ENCODE results near the gene B3GALNT2.

The B3GALNT2 gene

DNA sequence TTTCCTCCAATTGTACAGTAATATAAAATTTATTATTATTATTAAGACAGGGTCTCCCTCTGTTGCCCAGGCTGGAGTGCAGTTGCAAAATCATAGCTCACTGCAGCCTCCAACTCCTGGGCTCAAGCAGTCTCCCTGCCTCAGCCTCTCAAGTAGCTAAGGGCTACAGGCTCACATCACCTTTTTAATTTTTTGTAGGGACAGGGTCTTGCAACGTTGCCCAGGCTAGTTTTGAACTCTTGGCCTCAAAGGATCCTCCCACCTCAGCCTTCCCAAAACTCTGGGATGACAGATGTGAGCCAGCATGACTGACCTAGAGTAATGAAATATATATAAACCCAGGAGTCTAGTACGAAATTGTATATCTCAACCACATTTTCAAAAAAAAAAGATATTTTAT is 49.2 kb downstream of the B3GALNT2 start:
- Histone ChIP-seq H2BK120ac (ENCODE audit: low read depth, low read length) (no peak overlapping the region), H3K27me3 (ENCODE audit: control insufficient read depth in 1 of 2, insufficient read depth in 1 of 2, low read length in 2 of 2) (no peaks in the 10 kb centered on the region), H3K4me2 (ENCODE audit: low read length, poor library complexity, severe bottlenecking) (no peak overlapping the region), H2AFZ (ENCODE audit: low read depth, low read length) (no peak overlapping the region), H3K4me3 (ENCODE audit: insufficient read depth in 1 of 2, low read depth in 1 of 2, low read length in 2 of 2) (no peak overlapping the region), H4K8ac (ENCODE audit: low read length) (no peak overlapping the region), H3K4me1 (ENCODE audit: control insufficient read depth, insufficient read depth, low read depth, low read length) (no peaks in the 10 kb centered on the region), H3K23ac (ENCODE audit: low read length in 2 of 2) (no peak overlapping the region), H3K18ac (ENCODE audit: low read depth in 1 of 2, low read length in 2 of 2) (no peak overlapping the region), H3K79me1 (replicated peaks; ENCODE audit: low read length, poor library complexity, severe bottlenecking) (peaks cover 4% of the 10 kb centered on the region), H3K27ac (ENCODE audit: low read length, poor library complexity, severe bottlenecking) (no peak overlapping the region), H2BK5ac (ENCODE audit: low read depth, low read length, poor library complexity, severe bottlenecking) (no peak overlapping the region), H4K91ac (ENCODE audit: low read length) (no peak overlapping the region), H2BK12ac (ENCODE audit: low read length in 2 of 2) (no peak overlapping the region), H3K9ac (ENCODE audit: low read length) (no peak overlapping the region), H3K14ac (ENCODE audit: low read length in 2 of 2) (no peak overlapping the region), H2AK5ac (ENCODE audit: low read length, severe bottlenecking) (no peak overlapping the region), H3K36me3 (ENCODE audit: control insufficient read depth in 1 of 2, insufficient read depth in 2 of 2, low read depth in 1 of 2, low read length in 2 of 2) (peaks cover 11 to 49% of the 10 kb centered on the region in 2 experiments), H3K9me3 (ENCODE audit: control insufficient read depth, low read length) (no peaks in the 10 kb centered on the region), H2BK15ac (ENCODE audit: low read depth, poor library complexity, severe bottlenecking) (no peak overlapping the region), H3K4ac (ENCODE audit: low read depth in 1 of 2, low read length in 2 of 2) (no peak overlapping the region)
- no CpG with 5 or more reads among the region's 2 CpGs for WGBS
- no peak for DNase-seq

DNA sequence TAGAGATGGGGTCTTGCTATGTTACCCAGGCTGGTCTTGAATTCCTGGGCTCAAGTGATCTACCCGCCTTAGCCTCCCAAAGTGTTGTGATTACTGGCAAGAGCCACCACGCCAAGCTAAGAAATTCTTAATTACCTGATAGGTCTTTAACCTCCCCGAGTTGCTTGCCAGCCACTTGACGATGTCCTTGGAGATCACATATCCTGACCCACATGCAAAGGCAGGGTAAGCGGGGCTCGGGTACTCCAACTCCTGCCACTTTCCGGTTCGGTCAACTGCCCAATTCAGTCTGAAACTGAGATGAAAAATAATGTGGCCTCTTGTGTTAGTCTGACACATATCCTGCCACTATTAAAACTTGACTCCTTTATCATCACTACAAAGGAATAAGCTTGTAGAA is 50.2 kb downstream of the B3GALNT2 start:
- DNase-seq, result no peak
- H4K91ac ChIP-seq (ENCODE audit: low read length), result no peak overlapping the region
- no peak overlapping the region for H2BK120ac ChIP-seq (ENCODE audit: low read depth, low read length)
- no peak overlapping the region for H3K27ac ChIP-seq (ENCODE audit: low read length, poor library complexity, severe bottlenecking)
- H3K27me3 ChIP-seq (ENCODE audit: control insufficient read depth in 1 of 2, insufficient read depth in 1 of 2, low read length in 2 of 2), result no peaks in the 10 kb centered on the region
- 96% methylated on average over 6 of the region's 8 CpGs for WGBS
- no peak overlapping the region for H2BK15ac ChIP-seq (ENCODE audit: low read depth, poor library complexity, severe bottlenecking)
- no peak overlapping the region for H4K8ac ChIP-seq (ENCODE audit: low read length)
- H2BK12ac ChIP-seq (ENCODE audit: low read length in 2 of 2), result no peak overlapping the region
- no peaks in the 10 kb centered on the region for H3K4me1 ChIP-seq (ENCODE audit: control insufficient read depth, insufficient read depth, low read depth, low read length)
- no peak overlapping the region for H3K4me2 ChIP-seq (ENCODE audit: low read length, poor library complexity, severe bottlenecking)
- no peak overlapping the region for H3K18ac ChIP-seq (ENCODE audit: low read depth in 1 of 2, low read length in 2 of 2)
- no peak overlapping the region for H3K14ac ChIP-seq (ENCODE audit: low read length in 2 of 2)
- H3K9ac ChIP-seq (ENCODE audit: low read length), result no peak overlapping the region
- no peaks in the 10 kb centered on the region for H3K9me3 ChIP-seq (ENCODE audit: control insufficient read depth, low read length)
- H3K23ac ChIP-seq (ENCODE audit: low read length in 2 of 2), result no peak overlapping the region
- H2BK5ac ChIP-seq (ENCODE audit: low read depth, low read length, poor library complexity, severe bottlenecking), result no peak overlapping the region
- peaks cover 13 to 60% of the 10 kb centered on the region in 2 experiments for H3K36me3 ChIP-seq (ENCODE audit: control insufficient read depth in 1 of 2, insufficient read depth in 2 of 2, low read depth in 1 of 2, low read length in 2 of 2)
- H3K4me3 ChIP-seq (ENCODE audit: insufficient read depth in 1 of 2, low read depth in 1 of 2, low read length in 2 of 2), result no peak overlapping the region
- H3K4ac ChIP-seq (ENCODE audit: low read depth in 1 of 2, low read length in 2 of 2), result no peak overlapping the region
- no peak overlapping the region for H2AK5ac ChIP-seq (ENCODE audit: low read length, severe bottlenecking)
- peaks cover 6% of the 10 kb centered on the region for H3K79me1 ChIP-seq (replicated peaks; ENCODE audit: low read length, poor library complexity, severe bottlenecking)
- no peak overlapping the region for H2AFZ ChIP-seq (ENCODE audit: low read depth, low read length)

DNA sequence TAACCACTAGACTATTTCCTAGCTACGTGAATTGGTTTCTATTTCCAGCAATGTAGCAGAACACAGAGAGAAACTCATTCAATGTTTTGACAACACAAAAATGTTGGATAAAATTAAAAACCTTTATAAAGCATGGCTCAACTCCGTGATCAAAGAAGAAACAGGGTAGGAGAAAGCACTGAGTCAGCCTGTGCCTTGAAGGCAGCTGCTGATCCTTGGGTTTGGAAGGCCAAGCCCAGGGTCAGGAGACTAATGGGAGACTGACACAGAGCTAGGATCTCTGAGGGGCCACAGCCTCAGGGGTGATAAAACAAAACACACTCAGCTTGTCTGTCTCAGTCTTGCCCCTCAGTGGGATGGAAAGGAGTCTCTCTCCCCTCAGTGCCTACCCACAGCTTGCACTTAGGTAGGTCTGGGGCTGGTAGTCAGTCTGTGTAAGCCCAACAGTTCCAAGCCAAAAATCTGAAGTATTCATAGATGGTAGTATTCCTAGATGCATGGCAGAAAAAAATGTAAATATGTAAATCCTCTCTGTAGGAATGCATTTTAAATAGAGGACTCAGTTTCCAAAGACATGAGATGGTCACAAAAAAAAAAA is 53.3 kb downstream of the B3GALNT2 start:
- Histone ChIP-seq H3K18ac (ENCODE audit: low read depth in 1 of 2, low read length in 2 of 2) (no peak overlapping the region), H3K23ac (ENCODE audit: low read length in 2 of 2) (no peak overlapping the region), H3K79me1 (replicated peaks; ENCODE audit: low read length, poor library complexity, severe bottlenecking) (peaks cover 6% of the 10 kb centered on the region), H3K14ac (ENCODE audit: low read length in 2 of 2) (no peak overlapping the region), H3K27ac (ENCODE audit: low read length, poor library complexity, severe bottlenecking) (no peak overlapping the region), H3K4me1 (ENCODE audit: control insufficient read depth, insufficient read depth, low read depth, low read length) (no peaks in the 10 kb centered on the region), H4K8ac (ENCODE audit: low read length) (no peak overlapping the region), H2AK5ac (ENCODE audit: low read length, severe bottlenecking) (no peak overlapping the region), H3K27me3 (ENCODE audit: control insufficient read depth in 1 of 2, insufficient read depth in 1 of 2, low read length in 2 of 2) (no peaks in the 10 kb centered on the region), H3K36me3 (ENCODE audit: control insufficient read depth in 1 of 2, insufficient read depth in 2 of 2, low read depth in 1 of 2, low read length in 2 of 2) (peaks cover 15 to 86% of the 10 kb centered on the region in 2 experiments), H3K4ac (ENCODE audit: low read depth in 1 of 2, low read length in 2 of 2) (no peak overlapping the region), H2BK15ac (ENCODE audit: low read depth, poor library complexity, severe bottlenecking) (no peak overlapping the region), H2BK5ac (ENCODE audit: low read depth, low read length, poor library complexity, severe bottlenecking) (no peak overlapping the region), H3K4me3 (ENCODE audit: insufficient read depth in 1 of 2, low read depth in 1 of 2, low read length in 2 of 2) (no peak overlapping the region), H3K9me3 (ENCODE audit: control insufficient read depth, low read length) (no peaks in the 10 kb centered on the region), H2AFZ (ENCODE audit: low read depth, low read length) (no peak overlapping the region), H4K91ac (ENCODE audit: low read length) (no peak overlapping the region), H3K4me2 (ENCODE audit: low read length, poor library complexity, severe bottlenecking) (no peak overlapping the region), H2BK120ac (ENCODE audit: low read depth, low read length) (no peak overlapping the region), H3K9ac (ENCODE audit: low read length) (no peak overlapping the region), H2BK12ac (ENCODE audit: low read length in 2 of 2) (no peak overlapping the region)
- DNase-seq, result no peak
- whole genome bisulfite sequencing, result 86% methylated on average over 1 of the region's 2 CpGs

DNA sequence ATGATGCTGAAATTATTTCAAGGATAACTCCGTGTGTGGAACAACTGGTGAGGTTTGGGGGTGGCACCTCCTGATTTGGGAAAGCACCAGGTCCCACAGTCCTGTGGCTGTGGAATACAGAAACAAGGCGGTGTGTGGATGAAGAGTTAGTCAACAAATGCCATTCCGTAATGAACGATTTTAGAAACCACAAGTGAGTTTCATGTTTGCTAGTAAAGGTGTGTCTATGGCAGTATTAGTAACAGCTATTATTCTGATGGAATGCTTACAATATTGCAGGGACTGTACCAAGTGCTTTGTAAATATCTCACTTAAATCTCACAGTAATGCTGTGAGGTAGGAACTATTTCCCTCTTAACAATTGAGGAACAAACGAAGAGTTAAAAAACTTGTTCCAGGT is 53.8 kb downstream of the B3GALNT2 start:
- no peak overlapping the region for H3K9ac ChIP-seq (ENCODE audit: low read length)
- H3K27me3 ChIP-seq (ENCODE audit: control insufficient read depth in 1 of 2, insufficient read depth in 1 of 2, low read length in 2 of 2), result no peaks in the 10 kb centered on the region
- H2BK12ac ChIP-seq (ENCODE audit: low read length in 2 of 2), result no peak overlapping the region
- no peak overlapping the region for H2AFZ ChIP-seq (ENCODE audit: low read depth, low read length)
- no peak overlapping the region for H3K27ac ChIP-seq (ENCODE audit: low read length, poor library complexity, severe bottlenecking)
- H3K4me1 ChIP-seq (ENCODE audit: control insufficient read depth, insufficient read depth, low read depth, low read length), result no peaks in the 10 kb centered on the region
- no peak overlapping the region for H3K4me3 ChIP-seq (ENCODE audit: insufficient read depth in 1 of 2, low read depth in 1 of 2, low read length in 2 of 2)
- peaks cover 6% of the 10 kb centered on the region for H3K79me1 ChIP-seq (replicated peaks; ENCODE audit: low read length, poor library complexity, severe bottlenecking)
- H3K4ac ChIP-seq (ENCODE audit: low read depth in 1 of 2, low read length in 2 of 2), result no peak overlapping the region
- H2AK5ac ChIP-seq (ENCODE audit: low read length, severe bottlenecking), result no peak overlapping the region
- peaks cover 19 to 88% of the 10 kb centered on the region in 2 experiments for H3K36me3 ChIP-seq (ENCODE audit: control insufficient read depth in 1 of 2, insufficient read depth in 2 of 2, low read depth in 1 of 2, low read length in 2 of 2)
- H3K23ac ChIP-seq (ENCODE audit: low read length in 2 of 2), result no peak overlapping the region
- no peak overlapping the region for H2BK120ac ChIP-seq (ENCODE audit: low read depth, low read length)
- H4K8ac ChIP-seq (ENCODE audit: low read length), result no peak overlapping the region
- H3K18ac ChIP-seq (ENCODE audit: low read depth in 1 of 2, low read length in 2 of 2), result no peak overlapping the region
- H2BK15ac ChIP-seq (ENCODE audit: low read depth, poor library complexity, severe bottlenecking), result no peak overlapping the region
- no peak overlapping the region for H2BK5ac ChIP-seq (ENCODE audit: low read depth, low read length, poor library complexity, severe bottlenecking)
- no peak overlapping the region for H4K91ac ChIP-seq (ENCODE audit: low read length)
- no peak for DNase-seq
- no peak overlapping the region for H3K4me2 ChIP-seq (ENCODE audit: low read length, poor library complexity, severe bottlenecking)
- no peak overlapping the region for H3K14ac ChIP-seq (ENCODE audit: low read length in 2 of 2)
- 93% methylated on average over 5 of the region's 5 CpGs for WGBS
- H3K9me3 ChIP-seq (ENCODE audit: control insufficient read depth, low read length), result no peaks in the 10 kb centered on the region

All from mesenchymal stem cell (in vitro differentiated cells and primary cell).